Measurements from ENCODE around the gene EHMT2. TPM values are rescaled to one million over a fixed set of nuclear protein-coding genes. Genes with fewer than 3 reads are reported as not detected.

Gene EHMT2
- total RNA-seq, 1 experiment from 2014 or later, result 84.0 TPM

- Histone ChIP-seq H3K36me3 (ENCODE audit: control insufficient read depth in 1 of 2, insufficient read depth in 2 of 2, low read length in 2 of 2) (peaks cover 51 to 68% of the 10 kb centered on the region in 2 experiments), H3K4me3 (replicated peaks in 1 of 2; ENCODE audit: low read depth in 1 of 2, low read length in 2 of 2) (no peak overlapping the region), H3K9me2 (ENCODE audit: insufficient read depth) (no peaks in the 10 kb centered on the region), H2AFZ (ENCODE audit: low read depth, low read length, poor library complexity, severe bottlenecking) (no peak overlapping the region), H3K9me3 (ENCODE audit: control insufficient read depth in 1 of 2, insufficient read depth in 1 of 2, low read depth in 1 of 2, low read length in 2 of 2) (no peaks in the 10 kb centered on the region), H3K4me1 (ENCODE audit: control insufficient read depth in 1 of 2, insufficient read depth in 2 of 2, low read length in 2 of 2) (no peaks in the 10 kb centered on the region), H3K27me3 (ENCODE audit: insufficient read depth, low read length) (no peaks in the 10 kb centered on the region), H4K20me1 (ENCODE audit: insufficient read depth) (no peaks in the 10 kb centered on the region), H3K79me2 (ENCODE audit: insufficient read depth, low read length) (no peaks in the 10 kb centered on the region), H3K4me2 (ENCODE audit: low read length) (no peak overlapping the region), H3K27ac (ENCODE audit: low read depth, low read length) (no peak overlapping the region), H3K9ac (ENCODE audit: low read length) (no peak overlapping the region)
- TF ChIP-seq FOSL1 (IDR thresholded peaks at IDR 0.05; ENCODE audit: low read depth) (no peak), REST (IDR thresholded peaks at IDR 0.05; ENCODE audit: low read depth) (no peak), ELF1 (IDR thresholded peaks at IDR 0.05; ENCODE audit: borderline replicate concordance, low read depth) (no peak), ATF3 (IDR thresholded peaks at IDR 0.05) (no peak)
- intact Hi-C loops (cut with micrococcal nuclease), result no loop called here
- RAD21 ChIA-PET (ENCODE audit: low non-redundant PET in 1 of 2, low total read pairs in 2 of 2, uncharacterized antibody in 2 of 2, unreplicated experiment in 2 of 2), result no interaction called here
- POLR2A ChIA-PET, result no interaction called here
- BruUV-seq (replicated peaks), result no TSS peak
- CTCF ChIA-PET, result no interaction called here
- DNase-seq (ENCODE audit: low read depth, low spot score), result no peak
- no peak for ATAC-seq
Observed at GRCh38 chr6:31883676-31884075, 13.8 kb downstream of the EHMT2 start.

- no peaks in the 10 kb centered on the region for H3K27me3 ChIP-seq (ENCODE audit: insufficient read depth, low read length)
- H4K20me1 ChIP-seq (ENCODE audit: insufficient read depth), result no peaks in the 10 kb centered on the region
- ChIA-PET CTCF (no interaction called here), POLR2A (interaction anchor here (0.6 kb wide), 1 partner anchor 56 kb away, joined by 6 read pairs; no protein-coding TSS in a partner anchor), RAD21 (ENCODE audit: low non-redundant PET in 1 of 2, low total read pairs in 2 of 2, uncharacterized antibody in 2 of 2, unreplicated experiment in 2 of 2) (no interaction called here)
- TF ChIP-seq RAD21 (IDR thresholded peaks at IDR 0.05; ENCODE audit: low read depth), result no peak
- no peak for TF ChIP-seq ZFX (IDR thresholded peaks at IDR 0.05)
- no peak overlapping the region for H3K9ac ChIP-seq (ENCODE audit: low read length)
- H2AFZ ChIP-seq (ENCODE audit: low read depth, low read length, poor library complexity, severe bottlenecking), result no peak overlapping the region
- no peaks in the 10 kb centered on the region for H3K4me1 ChIP-seq (ENCODE audit: control insufficient read depth in 1 of 2, insufficient read depth in 2 of 2, low read length in 2 of 2)
- H3K27ac ChIP-seq (ENCODE audit: low read depth, low read length), result no peak overlapping the region
- no TSS peak for BruUV-seq (replicated peaks)
- H3K4me3 ChIP-seq (replicated peaks in 1 of 2; ENCODE audit: low read depth in 1 of 2, low read length in 2 of 2), result no peak overlapping the region
- peaks cover 39 to 55% of the 10 kb centered on the region in 2 experiments for H3K36me3 ChIP-seq (ENCODE audit: control insufficient read depth in 1 of 2, insufficient read depth in 2 of 2, low read length in 2 of 2)
- no peaks in the 10 kb centered on the region for H3K9me2 ChIP-seq (ENCODE audit: insufficient read depth)
- ATAC-seq, result no peak
- H3K9me3 ChIP-seq (ENCODE audit: control insufficient read depth in 1 of 2, insufficient read depth in 1 of 2, low read depth in 1 of 2, low read length in 2 of 2), result no peaks in the 10 kb centered on the region
- H3K4me2 ChIP-seq (ENCODE audit: low read length), result no peak overlapping the region
- H3K79me2 ChIP-seq (ENCODE audit: insufficient read depth, low read length), result no peaks in the 10 kb centered on the region
- intact Hi-C loops (cut with micrococcal nuclease), result no loop called here
- DNase-seq (ENCODE audit: low read depth, low spot score), result no peak
Observed at GRCh38 chr6:31882344-31882743, 15.2 kb downstream of the EHMT2 start.

All from HCT116 (cell line).